ENCODE results near the gene C3orf22. TPM values are rescaled to one million over a fixed set of nuclear protein-coding genes. Genes with fewer than 3 reads are reported as not detected.

Gene C3orf22
- total and polyA plus RNA-seq, 9 of the 15 experiments (the other 6 are each of a cell fraction or from before 2014, with no cell fraction given), result not detected

GRCh38 chr3:126507886-126508285 lies 50.8 kb downstream of the C3orf22 start:
- Histone ChIP-seq H2AFZ (ENCODE audit: low read depth, low read length) (no peak overlapping the region), H3K4me1 (replicated peaks in 1 of 2; ENCODE audit: control insufficient read depth in 2 of 2, insufficient read depth in 2 of 2, low read length in 2 of 2) (peaks cover 0 to 11% of the 10 kb centered on the region in 2 experiments; a peak in 2 of 5 replicates), H3K27me3 (ENCODE audit: control insufficient read depth in 2 of 2, insufficient read depth in 2 of 2, low read length in 2 of 2) (peaks cover 5 to 44% of the 10 kb centered on the region in 2 experiments; a peak in 4 of 5 replicates), H3K27ac (ENCODE audit: extremely low read depth, low read depth, low read length) (no peak overlapping the region), H3K9me3 (replicated peaks; ENCODE audit: control insufficient read depth, insufficient read depth, low read depth, low read length) (no peaks in the 10 kb centered on the region), H3K79me2 (ENCODE audit: control insufficient read depth, insufficient read depth, low read length) (no peaks in the 10 kb centered on the region), H3K9me1 (ENCODE audit: control insufficient read depth, insufficient read depth, low read length) (no peaks in the 10 kb centered on the region), H3K36me3 (ENCODE audit: control insufficient read depth, insufficient read depth, low read length) (no peaks in the 10 kb centered on the region), H3K9ac (ENCODE audit: insufficient read depth in 1 of 2, low read depth in 2 of 2, low read length in 2 of 2) (no peak overlapping the region), H4K20me1 (replicated peaks; ENCODE audit: control insufficient read depth, insufficient read depth, low read length) (no peaks in the 10 kb centered on the region; the same call in 1 of the 2 replicates), H3K4me2 (ENCODE audit: insufficient read depth, low read length) (no peak overlapping the region), H3K4me3 (no peak overlapping the region)
- TF ChIP-seq ZNF785 (CRISPR knock-in tag; IDR thresholded peaks at IDR 0.05) (no peak), ELF2 (CRISPR knock-in tag; IDR thresholded peaks at IDR 0.05) (no peak), ZNF561 (CRISPR knock-in tag; conservative IDR thresholded peaks at IDR 0.05) (no peak), ZNF75A (CRISPR knock-in tag; IDR thresholded peaks at IDR 0.05) (no peak), RERE (CRISPR knock-in tag; IDR thresholded peaks at IDR 0.05; ENCODE audit: borderline replicate concordance) (no peak), NR1H2 (CRISPR knock-in tag; IDR thresholded peaks at IDR 0.05) (no peak), MCM5 (IDR thresholded peaks at IDR 0.05; ENCODE audit: low read depth) (no peak), ZNF212 (CRISPR knock-in tag; IDR thresholded peaks at IDR 0.05) (no peak), RBFOX2 (IDR thresholded peaks at IDR 0.05; ENCODE audit: low read depth, low read length) (no peak), KAT8 (IDR thresholded peaks at IDR 0.05; ENCODE audit: low read depth) (no peak), ZBTB9 (CRISPR knock-in tag; IDR thresholded peaks at IDR 0.05) (no peak), ZBTB12 (CRISPR knock-in tag; IDR thresholded peaks at IDR 0.05) (no peak), BMI1 (IDR thresholded peaks at IDR 0.05; ENCODE audit: low read length) (no peak), CHD1 (IDR thresholded peaks at IDR 0.05; ENCODE audit: low read length) (no peak)
- BruUV-seq (replicated peaks), result no TSS peak
- ATAC-seq (no peak), FAIRE-seq (no peak), DNase-seq (ENCODE audit: extremely low read depth in 1 of 4, low spot score in 3 of 4) (no peak)
- intact Hi-C loops (cut with micrococcal nuclease) (no loop called here), in situ Hi-C loops (cut with MboI) (no loop called here)
- POLR2A ChIA-PET, result no interaction called here
- CTCF ChIA-PET (ENCODE audit: low intra/inter-chr PET ratio), result no interaction called here
- no CpG with 5 or more reads among the region's 9 CpGs for WGBS (ENCODE audit: insufficient coverage, low coverage, missing lambda C conversion rate)

All from K562 (cell line).